H1 (cell line): ENCODE measurements around the gene CLDN16. TPM values are rescaled to one million over a fixed set of nuclear protein-coding genes. Genes with fewer than 3 reads are reported as not detected.

Experiments used
- CTCF ChIA-PET: fragments of 300-600 bp; sonication (Branson Sonifier 250); formaldehyde crosslinking; loops from one replicate; lab custom pipeline; 2021; ENCODE audit not compliant: partially characterized antibody; lab: Charles Lee
- POLR2A ChIA-PET: fragments of 300-600 bp; sonication (Branson Sonifier 250); formaldehyde crosslinking; loops from one replicate; lab custom pipeline; 2021; ENCODE audit warnings: inconsistent platforms; ENCODE audit not compliant: partially characterized antibody; lab: Charles Lee
- DNase-seq, 2 experiments: peaks; one replicate each; pipeline versions ENCODE4 v3.0.0 to v3.0.0-alpha.2; 2010 to 2022; ENCODE audit warnings: low spot score in 2 of 2, low read depth in 1 of 2, mixed read lengths in 1 of 2
- FAIRE-seq: peaks from 2 replicates; lab custom pipeline; 2011; peaks lifted over from hg19 to GRCh38; lab: Jason Lieb, UNC
- H2AFZ ChIP-seq: 2 replicates; pipeline ENCODE4 v1.8.1; 2012; ENCODE audit warnings: low read length, inconsistent platforms
- H2AK5ac ChIP-seq: 2 replicates; pipeline ENCODE4 v1.6.1; 2013; ENCODE audit warnings: low read depth, low read length
- H2BK120ac ChIP-seq: replicated peaks from 2 replicates; pipeline ENCODE3; 2013; ENCODE audit warnings: low read depth, low read length, inconsistent platforms
- H2BK12ac ChIP-seq: 2 replicates; pipeline ENCODE4 v1.6.1; 2013; ENCODE audit warnings: low read depth, low read length
- H2BK15ac ChIP-seq: 2 replicates; pipeline ENCODE4 v1.6.1; 2013; ENCODE audit warnings: low read length
- H2BK20ac ChIP-seq: 2 replicates; pipeline ENCODE4 v1.6.1; 2013; ENCODE audit warnings: low read length
- H2BK5ac ChIP-seq: 2 replicates; pipeline ENCODE4 v1.6.1; 2013; ENCODE audit warnings: low read depth, low read length
- H3K14ac ChIP-seq: 2 replicates; pipeline ENCODE4 v1.6.1; 2013; ENCODE audit warnings: inconsistent platforms; ENCODE audit not compliant: insufficient read length
- H3K18ac ChIP-seq: 2 replicates; pipeline ENCODE4 v1.6.1; 2013; ENCODE audit warnings: low read length; ENCODE audit errors: extremely low read depth
- H3K23ac ChIP-seq: 2 replicates; pipeline ENCODE4 v1.6.1; 2013; ENCODE audit warnings: inconsistent platforms; ENCODE audit not compliant: insufficient read length
- H3K23me2 ChIP-seq: 2 replicates; pipeline ENCODE4 v1.6.1; 2013; ENCODE audit warnings: low read depth, low read length
- H3K27ac ChIP-seq: 2 replicates; pipeline ENCODE4 v1.6.1; 2011; ENCODE audit warnings: low read depth, low read length, inconsistent platforms
- H3K27me3 ChIP-seq, 4 experiments: replicated peaks in 1 of 4; 1 replicate in 1 of 4; 2 replicates in 3 of 4; pipeline versions ENCODE4 v1.6.1 to v1.8.1; 2011 to 2013; ENCODE audit warnings: low read length in 3 of 4, mild to moderate bottlenecking in 3 of 4, inconsistent platforms in 2 of 4, mixed read lengths in 2 of 4, moderate library complexity in 1 of 4; ENCODE audit not compliant: control insufficient read depth in 3 of 4, insufficient read depth in 3 of 4; ENCODE audit errors: extremely low read depth in 1 of 4
- H3K36me3 ChIP-seq, 4 experiments: 2 replicates each; pipeline versions ENCODE4 v1.6.1 to v1.8.1; 2011 to 2013; ENCODE audit warnings: mild to moderate bottlenecking in 4 of 4, low read length in 3 of 4, moderate library complexity in 2 of 4, control low read depth in 1 of 4, inconsistent platforms in 1 of 4; ENCODE audit not compliant: insufficient read depth in 4 of 4, control insufficient read depth in 2 of 4
- H3K4ac ChIP-seq: replicated peaks from 2 replicates; pipeline ENCODE3; 2013; ENCODE audit warnings: low read length, low read depth, mixed read lengths, inconsistent platforms; ENCODE audit not compliant: insufficient read length
- H3K4me1 ChIP-seq, 4 experiments: replicated peaks in 1 of 4; 1 replicate in 1 of 4; 2 replicates in 3 of 4; pipeline versions ENCODE4 v1.6.1 to v1.8.1; 2011 to 2013; ENCODE audit warnings: low read length in 3 of 4, inconsistent platforms in 2 of 4, mixed read lengths in 1 of 4; ENCODE audit not compliant: insufficient read depth in 4 of 4, control insufficient read depth in 3 of 4
- H3K4me2 ChIP-seq, 2 experiments: 2 replicates each; pipeline versions ENCODE4 v1.6.1 to v1.8.1; 2011 to 2013; ENCODE audit warnings: low read depth in 2 of 2, low read length in 2 of 2, control low read depth in 1 of 2, inconsistent platforms in 1 of 2, mild to moderate bottlenecking in 1 of 2; ENCODE audit not compliant: insufficient read depth in 1 of 2
- H3K4me3 ChIP-seq, 4 experiments: fragments of 200-600, 300-600 bp in 1 of 4; sonication (generic), shearing (Covaris generic), sonication (Bioruptor Twin) in 1 of 4; 2 replicates each; pipeline versions ENCODE4 v1.5.1 to v1.8.1; 2011 to 2016; ENCODE audit warnings: low read length in 4 of 4, low read depth in 3 of 4, control low read depth in 2 of 4, inconsistent platforms in 2 of 4, mild to moderate bottlenecking in 2 of 4, mixed read lengths in 1 of 4, moderate library complexity in 1 of 4; ENCODE audit not compliant: insufficient read depth in 2 of 4; ENCODE audit errors: extremely low read depth in 1 of 4
- H3K56ac ChIP-seq: replicated peaks from 2 replicates; pipeline ENCODE3; 2013; ENCODE audit warnings: low read depth, mild to moderate bottlenecking, mixed read lengths, low read length, inconsistent platforms; ENCODE audit not compliant: insufficient read length
- H3K79me1 ChIP-seq: 2 replicates; pipeline ENCODE4 v1.6.1; 2013; ENCODE audit warnings: low read depth, low read length, control low read depth
- H3K79me2 ChIP-seq, 2 experiments: 2 replicates each; pipeline versions ENCODE4 v1.6.1 to v1.8.1; 2012 to 2013; ENCODE audit warnings: low read length in 2 of 2, mild to moderate bottlenecking in 2 of 2, inconsistent platforms in 1 of 2; ENCODE audit not compliant: insufficient read depth in 2 of 2, control insufficient read depth in 1 of 2
- H3K9ac ChIP-seq, 4 experiments: replicated peaks in 1 of 4; 1 replicate in 1 of 4; 2 replicates in 3 of 4; pipeline versions ENCODE4 v1.6.1 to v1.8.1; 2011 to 2013; ENCODE audit warnings: low read depth in 3 of 4, low read length in 3 of 4, control low read depth in 2 of 4, mild to moderate bottlenecking in 2 of 4, moderate library complexity in 2 of 4, inconsistent platforms in 1 of 4; ENCODE audit errors: extremely low read depth in 1 of 4
- H3K9me3 ChIP-seq, 2 experiments: 2 replicates each; pipeline versions ENCODE4 v1.6.1 to v1.8.1; 2012 to 2013; ENCODE audit warnings: mild to moderate bottlenecking in 2 of 2, moderate library complexity in 2 of 2, control low read depth in 1 of 2, inconsistent platforms in 1 of 2, low read depth in 1 of 2, low read length in 1 of 2, mixed read lengths in 1 of 2; ENCODE audit not compliant: insufficient read depth in 2 of 2
- H4K20me1 ChIP-seq, 2 experiments: replicated peaks in 1 of 2; 2 replicates each; pipeline versions ENCODE3 to v1.8.1; 2011 to 2013; ENCODE audit warnings: inconsistent platforms in 2 of 2, low read length in 2 of 2, mild to moderate bottlenecking in 1 of 2; ENCODE audit not compliant: insufficient read depth in 2 of 2, control insufficient read depth in 1 of 2
- H4K5ac ChIP-seq: 2 replicates; pipeline ENCODE4 v1.6.1; 2013; ENCODE audit warnings: low read length, low read depth, mixed read lengths, inconsistent platforms; ENCODE audit not compliant: insufficient read length
- H4K8ac ChIP-seq: 2 replicates; pipeline ENCODE4 v1.8.0; 2013; ENCODE audit warnings: mild to moderate bottlenecking, moderate library complexity, low read length, inconsistent platforms; ENCODE audit not compliant: insufficient read depth; ENCODE audit errors: extremely low read depth
- H4K91ac ChIP-seq: replicated peaks from 2 replicates; pipeline ENCODE3; 2013; ENCODE audit warnings: low read length, mixed read lengths, inconsistent platforms; ENCODE audit not compliant: insufficient read length
- BACH1 ChIP-seq: IDR thresholded peaks from 2 replicates; pipeline ENCODE4 v1.6.1; 2012; ENCODE audit warnings: low read length, improper control_type of control experiment
- CHD1 ChIP-seq: IDR thresholded peaks from 2 replicates; pipeline ENCODE4 v1.6.1; 2012; ENCODE audit warnings: low read depth, low read length, improper control_type of control experiment
- CHD2 ChIP-seq: IDR thresholded peaks from 2 replicates; pipeline ENCODE4 v1.6.1; 2012; ENCODE audit warnings: low read length, improper control_type of control experiment
- CTBP2 ChIP-seq: IDR thresholded peaks from 2 replicates; pipeline ENCODE4 v1.7.0; 2011; ENCODE audit warnings: borderline replicate concordance, mild to moderate bottlenecking, moderate library complexity, mixed read lengths, low read length; ENCODE audit not compliant: insufficient read depth, insufficient read length
- EGR1 ChIP-seq: IDR thresholded peaks from 2 replicates; pipeline ENCODE4 v1.6.1; 2011; ENCODE audit warnings: low read depth, low read length, borderline replicate concordance
- EZH2 ChIP-seq: fragments of 200-600 bp; sonication (generic); IDR thresholded peaks from 2 replicates; pipeline ENCODE4 v1.7.1; 2012; ENCODE audit warnings: low read depth, mild to moderate bottlenecking, moderate library complexity, low read length, inconsistent platforms; ENCODE audit not compliant: severe bottlenecking
- KDM1A ChIP-seq: fragments of 200-600, 300-600 bp; sonication (generic); IDR thresholded peaks from 2 replicates; pipeline ENCODE4 v1.7.1; 2016; ENCODE audit warnings: mild to moderate bottlenecking, low read length, borderline replicate concordance
- KDM5A ChIP-seq: fragments of 200-600 bp; IDR thresholded peaks from 2 replicates; pipeline ENCODE4 v1.7.1; 2012; ENCODE audit warnings: mild to moderate bottlenecking, low read length, inconsistent platforms, mixed read lengths
- NANOG ChIP-seq: IDR thresholded peaks from 2 replicates; pipeline ENCODE4 v1.6.1; 2011; ENCODE audit warnings: low read length, low read depth, mild to moderate bottlenecking, inconsistent platforms; ENCODE audit not compliant: insufficient read depth, poor library complexity, severe bottlenecking
- NRF1 ChIP-seq: IDR thresholded peaks from 2 replicates; pipeline ENCODE4 v1.6.1; 2011; ENCODE audit warnings: mild to moderate bottlenecking, low read depth, low read length, improper control_type of control experiment
- POU5F1 ChIP-seq: IDR thresholded peaks from 2 replicates; pipeline ENCODE4 v1.6.1; 2011; ENCODE audit warnings: low read depth, mild to moderate bottlenecking, low read length, moderate library complexity
- RFX5 ChIP-seq: IDR thresholded peaks from 2 replicates; pipeline ENCODE4 v1.6.1; 2011; ENCODE audit warnings: low read depth, low read length, improper control_type of control experiment, borderline replicate concordance
- RXRA ChIP-seq: IDR thresholded peaks from 2 replicates; pipeline ENCODE4 v1.6.1; 2011; ENCODE audit warnings: low read depth, mild to moderate bottlenecking, low read length, moderate library complexity; ENCODE audit not compliant: insufficient read depth
- SP1 ChIP-seq: IDR thresholded peaks from 2 replicates; pipeline ENCODE4 v1.6.1; 2011; ENCODE audit warnings: low read depth, low read length
- TAF7 ChIP-seq: optimal IDR thresholded peaks from 2 replicates; pipeline ENCODE3; 2011; ENCODE audit warnings: low read depth, mild to moderate bottlenecking, inconsistent platforms, low read length, moderate library complexity, borderline replicate concordance
- TBP ChIP-seq: IDR thresholded peaks from 2 replicates; pipeline ENCODE4 v1.6.1; 2011; ENCODE audit warnings: low read depth, low read length, improper control_type of control experiment
- WGBS, 2 experiments: shearing (Covaris generic) in 1 of 2; methylation state at CpG; one replicate each; pipeline versions ENCODE4 v1.1.6 to v1.1.7; 2013 to 2015; ENCODE audit warnings: low lambda C conversion rate in 2 of 2, mixed read lengths in 2 of 2, inconsistent platforms in 1 of 2, low coverage in 1 of 2, missing lambda C conversion rate in 1 of 2; ENCODE audit not compliant: insufficient replicate concordance in 2 of 2, insufficient coverage in 1 of 2, insufficient read length in 1 of 2; ENCODE audit errors: extremely low coverage in 1 of 2, missing lambda C conversion rate in 1 of 2; 5-methylcytosine and 5-hydroxymethylcytosine counted together
- polyA plus RNA-seq, 7 experiments: library from polyadenylated mRNA; depleted of rRNA in 3 of 7; stranded (reverse) in 5 of 7; unstranded in 2 of 7; fragments of >200 nt in 5 of 7; fragments of 200-250 nt in 2 of 7; gene quantifications; 1 replicate in 5 of 7; 2 replicates in 1 of 7; 4 replicates in 1 of 7; pipeline versions ENCODE4 v1.2.1 to v1.2.3, GENCODE V29; 2011 to 2013; ENCODE audit warnings: missing spikeins in 2 of 7, mixed read lengths in 2 of 7
- total RNA-seq: library from RNA; stranded (reverse); fragmentation: NEBNext Ultra II Directional; extraction: Animal tissue kit (Norgen Biotek cat#: 25700); gene quantifications from 2 replicates; pipeline ENCODE4 v1.2.1, GENCODE V29; 2021

CLDN16 gene
- total and polyA plus RNA-seq, 2 of the 8 experiments (the other 6 are each of a cell fraction or from before 2014, with no cell fraction given): not detected

DNA sequence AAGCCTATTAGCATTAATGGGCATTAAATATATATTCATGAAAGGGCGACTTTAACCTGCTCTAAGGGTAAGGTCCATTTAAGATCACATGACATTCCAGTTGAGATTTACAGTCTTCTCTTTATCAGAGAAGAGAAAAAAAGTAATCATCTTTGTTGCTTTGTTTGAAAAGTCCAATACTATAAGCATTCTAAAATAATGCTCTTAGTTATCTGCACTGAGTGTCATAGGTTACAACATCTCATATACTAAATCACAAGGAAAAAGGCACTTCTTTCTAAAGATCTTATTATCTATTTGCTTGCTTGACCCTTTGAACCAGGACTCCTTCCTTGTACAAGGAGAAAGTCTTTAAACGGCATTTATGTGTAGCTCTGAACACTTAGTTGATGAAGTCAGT, 60.3 kb downstream of the CLDN16 start:
- 95% methylated on average over 2 of the region's 2 CpGs; no CpG with 5 or more reads in 1 of the 2 experiments for WGBS, 2 experiments

More for the DNA sequence above, 60.3 kb downstream of the CLDN16 start:
- TF ChIP-seq RXRA (no peak), CHD1 (no peak), RFX5 (no peak), TBP (no peak), KDM1A (no peak), CTBP2 (no peak), NRF1 (no peak), TAF7 (no peak), KDM5A (no peak), CHD2 (no peak), NANOG (no peak), EZH2 (no peak), POU5F1 (no peak), SP1 (no peak), EGR1 (no peak), BACH1 (no peak)
- TF ChIP-seq, all 59 proteins: peak for 0
- Histone ChIP-seq H4K5ac (no peak overlapping the region), H3K79me1 (no peaks in the 10 kb centered on the region), H4K91ac (no peak overlapping the region), H2BK5ac (no peak overlapping the region), H3K9me3 (no peaks in the 10 kb centered on the region), H4K20me1 (no peaks in the 10 kb centered on the region), H2AK5ac (no peak overlapping the region), H2BK15ac (no peak overlapping the region), H3K4me2 (no peak overlapping the region), H3K23ac (no peak overlapping the region), H3K36me3 (no peaks in the 10 kb centered on the region), H3K4me1 (no peaks in the 10 kb centered on the region), H3K4ac (no peak overlapping the region), H4K8ac (no peak overlapping the region), H2BK20ac (no peak overlapping the region), H2BK12ac (no peak overlapping the region), H3K23me2 (no peaks in the 10 kb centered on the region), H3K4me3 (no peak overlapping the region), H2BK120ac (no peak overlapping the region), H3K56ac (no peak overlapping the region), H3K14ac (no peak overlapping the region), H3K9ac (no peak overlapping the region), H3K18ac (no peak overlapping the region), H3K27ac (no peak overlapping the region), H2AFZ (no peak overlapping the region), H3K27me3 (no peaks in the 10 kb centered on the region), H3K79me2 (no peaks in the 10 kb centered on the region)
- ChIA-PET CTCF (interaction anchor here (0.7 kb wide), 1 partner anchor 175 kb away, joined by 3 read pairs; no protein-coding TSS in a partner anchor), POLR2A (no interaction called here)
- FAIRE-seq (no peak), DNase-seq (no peak)
